Neural cell (in vitro differentiated cells): ENCODE results near the gene SH3RF3. TPM values are rescaled to one million over a fixed set of nuclear protein-coding genes. Genes with fewer than 3 reads are reported as not detected.

Experiments used
- H2AFZ ChIP-seq: fragments of 200-600, 300-800 bp; sonication (generic), shearing (Covaris generic); 2 replicates; pipeline ENCODE4 v1.6.0; 2014; ENCODE audit warnings: low read depth, mild to moderate bottlenecking, antibody characterized with exemption, low read length, moderate library complexity
- H3F3A ChIP-seq: fragments of 200-600 bp; shearing (Covaris generic); 2 replicates; pipeline ENCODE4 v1.6.1; 2016; ENCODE audit warnings: mild to moderate bottlenecking, moderate library complexity, mixed read lengths, antibody characterized with exemption, low read length; ENCODE audit not compliant: insufficient read depth, poor library complexity, severe bottlenecking
- H3K27ac ChIP-seq: fragments of 200-600, 300-800 bp; sonication (generic), shearing (Covaris generic); 2 replicates; pipeline ENCODE4 v1.5.1; 2014; ENCODE audit warnings: mild to moderate bottlenecking, low read length, moderate library complexity
- H3K27me3 ChIP-seq: fragments of 300-800, 200-600 bp; sonication (generic), shearing (Covaris generic); 2 replicates; pipeline ENCODE4 v1.6.0; 2014; ENCODE audit warnings: mild to moderate bottlenecking, low read depth, low read length, moderate library complexity; ENCODE audit not compliant: insufficient read depth
- H3K36me3 ChIP-seq: fragments of 300-800, 200-600 bp; sonication (generic), shearing (Covaris generic); 2 replicates; pipeline ENCODE4 v1.5.1; 2014; ENCODE audit warnings: mild to moderate bottlenecking, antibody characterized with exemption, low read length, moderate library complexity; ENCODE audit not compliant: insufficient read depth
- H3K4me2 ChIP-seq: fragments of 300-800, 200-600 bp; sonication (generic), shearing (Covaris generic); 2 replicates; pipeline ENCODE4 v1.6.0; 2014; ENCODE audit warnings: mild to moderate bottlenecking, low read length
- H3K4me3 ChIP-seq: fragments of 300-800, 200-600 bp; sonication (generic), shearing (Covaris generic); 2 replicates; pipeline ENCODE4 v1.5.1; 2014; ENCODE audit warnings: mild to moderate bottlenecking, low read length, moderate library complexity
- H3K79me2 ChIP-seq: fragments of 200-600 bp; shearing (Covaris generic); replicated peaks from 2 replicates; pipeline ENCODE4 v1.6.0; 2014; ENCODE audit warnings: mild to moderate bottlenecking, low read length, moderate library complexity; ENCODE audit not compliant: insufficient read depth
- H3K9ac ChIP-seq: fragments of 300-800, 200-600 bp; sonication (generic), shearing (Covaris generic); 2 replicates; pipeline ENCODE4 v1.6.1; 2016; ENCODE audit warnings: mild to moderate bottlenecking, low read length, mixed read lengths
- H3K9me2 ChIP-seq: fragments of 200-600 bp; shearing (Covaris generic); 2 replicates; pipeline ENCODE4 v1.6.1; 2016; ENCODE audit warnings: mild to moderate bottlenecking, low read length, mixed read lengths; ENCODE audit not compliant: insufficient read depth
- H3K9me3 ChIP-seq: fragments of 200-600, 300-800 bp; sonication (generic), shearing (Covaris generic); 2 replicates; pipeline ENCODE4 v1.6.1; 2016; ENCODE audit warnings: mild to moderate bottlenecking, mixed run types, low read length, moderate library complexity, mixed read lengths
- H4K20me1 ChIP-seq: fragments of 200-600 bp; shearing (Covaris generic); 2 replicates; pipeline ENCODE4 v1.6.1; 2016; ENCODE audit warnings: mild to moderate bottlenecking, mixed run types; ENCODE audit not compliant: insufficient read depth
- CTCF ChIP-seq: fragments of 450-650 bp; IDR thresholded peaks from 2 replicates; pipeline ENCODE4 v1.5.1; 2014; ENCODE audit warnings: antibody characterized with exemption, mild to moderate bottlenecking, moderate library complexity; ENCODE audit not compliant: poor library complexity, severe bottlenecking
- EP300 ChIP-seq: fragments of 450-650 bp; conservative IDR thresholded peaks from 2 replicates; pipeline ENCODE4 v1.6.1; 2014; ENCODE audit warnings: antibody characterized with exemption, mild to moderate bottlenecking, moderate library complexity; ENCODE audit not compliant: poor library complexity, severe bottlenecking
- EZH2 ChIP-seq: fragments of 200-600, 300-800 bp; shearing (Covaris generic), sonication (generic); IDR thresholded peaks from 2 replicates; pipeline ENCODE4 v1.6.1; 2014; ENCODE audit warnings: antibody characterized with exemption, low read length, borderline replicate concordance, mild to moderate bottlenecking; ENCODE audit not compliant: insufficient read depth, poor library complexity, severe bottlenecking
- MXI1 ChIP-seq: fragments of 450-650 bp; conservative IDR thresholded peaks from 2 replicates; pipeline ENCODE4 v1.6.1; 2014; ENCODE audit warnings: antibody characterized with exemption, mild to moderate bottlenecking; ENCODE audit not compliant: poor library complexity, severe bottlenecking
- POLR2AphosphoS5 ChIP-seq: IDR thresholded peaks from 2 replicates; pipeline ENCODE4 v1.6.1; 2012
- RAD21 ChIP-seq: fragments of 450-650 bp; conservative IDR thresholded peaks from 2 replicates; pipeline ENCODE4 v1.6.1; 2014; ENCODE audit warnings: antibody characterized with exemption, mild to moderate bottlenecking, moderate library complexity
- SMC3 ChIP-seq: fragments of 450-650 bp; conservative IDR thresholded peaks from 2 replicates; pipeline ENCODE4 v1.6.1; 2014; ENCODE audit warnings: antibody characterized with exemption, mild to moderate bottlenecking, moderate library complexity; ENCODE audit not compliant: poor library complexity
- TAF1 ChIP-seq: IDR thresholded peaks from 2 replicates; pipeline ENCODE4 v1.6.1; 2012; ENCODE audit warnings: low read depth
- polyA plus RNA-seq: library from polyadenylated mRNA; depleted of rRNA; stranded (reverse); fragments of >200 nt; gene quantifications from 2 replicates; pipeline ENCODE4 v1.2.3, GENCODE V29; 2014
- TF ChIP-seq, protein P1 (sequence below): IDR thresholded peaks from 2 replicates; pipeline ENCODE4 v1.6.1; 2012; ENCODE audit warnings: borderline replicate concordance

SH3RF3 gene
- polyA plus RNA-seq, 1 donor from 2014 or later: 0.53 TPM

GRCh38 chr2:109523121-109523520, 394.1 kb downstream of the SH3RF3 start:
- Histone ChIP-seq H3K36me3 (no peaks in the 10 kb centered on the region), H3K27ac (no peak overlapping the region), H2AFZ (no peak overlapping the region), H3K27me3 (no peaks in the 10 kb centered on the region), H3K9ac (no peak overlapping the region), H3K4me3 (no peak overlapping the region), H4K20me1 (no peaks in the 10 kb centered on the region), H3K79me2 (no peaks in the 10 kb centered on the region), H3K9me3 (no peaks in the 10 kb centered on the region), H3K4me2 (no peak overlapping the region), H3F3A (no peaks in the 10 kb centered on the region), H3K9me2 (no peaks in the 10 kb centered on the region)
- TF ChIP-seq SMC3: no peak
- no peak for TF ChIP-seq RAD21
- no peak for TF ChIP-seq POLR2AphosphoS5
- no peak for TF ChIP-seq CTCF
- TF ChIP-seq, protein P1, sequence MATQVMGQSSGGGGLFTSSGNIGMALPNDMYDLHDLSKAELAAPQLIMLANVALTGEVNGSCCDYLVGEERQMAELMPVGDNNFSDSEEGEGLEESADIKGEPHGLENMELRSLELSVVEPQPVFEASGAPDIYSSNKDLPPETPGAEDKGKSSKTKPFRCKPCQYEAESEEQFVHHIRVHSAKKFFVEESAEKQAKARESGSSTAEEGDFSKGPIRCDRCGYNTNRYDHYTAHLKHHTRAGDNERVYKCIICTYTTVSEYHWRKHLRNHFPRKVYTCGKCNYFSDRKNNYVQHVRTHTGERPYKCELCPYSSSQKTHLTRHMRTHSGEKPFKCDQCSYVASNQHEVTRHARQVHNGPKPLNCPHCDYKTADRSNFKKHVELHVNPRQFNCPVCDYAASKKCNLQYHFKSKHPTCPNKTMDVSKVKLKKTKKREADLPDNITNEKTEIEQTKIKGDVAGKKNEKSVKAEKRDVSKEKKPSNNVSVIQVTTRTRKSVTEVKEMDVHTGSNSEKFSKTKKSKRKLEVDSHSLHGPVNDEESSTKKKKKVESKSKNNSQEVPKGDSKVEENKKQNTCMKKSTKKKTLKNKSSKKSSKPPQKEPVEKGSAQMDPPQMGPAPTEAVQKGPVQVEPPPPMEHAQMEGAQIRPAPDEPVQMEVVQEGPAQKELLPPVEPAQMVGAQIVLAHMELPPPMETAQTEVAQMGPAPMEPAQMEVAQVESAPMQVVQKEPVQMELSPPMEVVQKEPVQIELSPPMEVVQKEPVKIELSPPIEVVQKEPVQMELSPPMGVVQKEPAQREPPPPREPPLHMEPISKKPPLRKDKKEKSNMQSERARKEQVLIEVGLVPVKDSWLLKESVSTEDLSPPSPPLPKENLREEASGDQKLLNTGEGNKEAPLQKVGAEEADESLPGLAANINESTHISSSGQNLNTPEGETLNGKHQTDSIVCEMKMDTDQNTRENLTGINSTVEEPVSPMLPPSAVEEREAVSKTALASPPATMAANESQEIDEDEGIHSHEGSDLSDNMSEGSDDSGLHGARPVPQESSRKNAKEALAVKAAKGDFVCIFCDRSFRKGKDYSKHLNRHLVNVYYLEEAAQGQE: no peak
- no peak for TF ChIP-seq EZH2
- TF ChIP-seq TAF1: no peak
- no peak for TF ChIP-seq EP300
- TF ChIP-seq MXI1: no peak

- Histone ChIP-seq H3K27ac (no peak overlapping the region), H4K20me1 (no peaks in the 10 kb centered on the region), H2AFZ (no peak overlapping the region), H3K27me3 (no peaks in the 10 kb centered on the region), H3K79me2 (no peaks in the 10 kb centered on the region), H3F3A (no peaks in the 10 kb centered on the region), H3K9ac (no peak overlapping the region), H3K9me2 (no peaks in the 10 kb centered on the region), H3K4me2 (no peak overlapping the region), H3K36me3 (no peaks in the 10 kb centered on the region), H3K9me3 (no peaks in the 10 kb centered on the region), H3K4me3 (no peak overlapping the region)
- no peak for TF ChIP-seq SMC3
- TF ChIP-seq MXI1: no peak
- TF ChIP-seq, protein P1: no peak
- no peak for TF ChIP-seq EZH2
- TF ChIP-seq POLR2AphosphoS5: no peak
- TF ChIP-seq TAF1: no peak
- TF ChIP-seq CTCF: no peak
- TF ChIP-seq RAD21: no peak
- no peak for TF ChIP-seq EP300
Measured at GRCh38 chr2:109523536-109524361, 394.7 kb downstream of the SH3RF3 start.
